Bronchial epithelial cell (primary cell): ENCODE data around the gene OR4K14. TPM values are rescaled to one million over a fixed set of nuclear protein-coding genes. Genes with fewer than 3 reads are reported as not detected.

Experiments
- DNase-seq: peaks from one replicate; pipeline ENCODE4 v3.0.0-alpha.2; 2010; ENCODE audit warnings: low read depth
- FAIRE-seq: peaks from 2 replicates; lab custom pipeline; 2011; peaks lifted over from hg19 to GRCh38; lab: Jason Lieb, UNC
- H3K27me3 ChIP-seq: 2 replicates; pipeline ENCODE4 v1.5.1; 2011; ENCODE audit warnings: low read length; ENCODE audit not compliant: control insufficient read depth, insufficient read depth
- H3K36me3 ChIP-seq: 2 replicates; pipeline ENCODE4 v1.5.1; 2011; ENCODE audit warnings: low read length; ENCODE audit not compliant: control insufficient read depth, insufficient read depth
- H3K4me3 ChIP-seq: 2 replicates; pipeline ENCODE4 v1.5.1; 2011; ENCODE audit warnings: mild to moderate bottlenecking, low read depth, low read length, control low read depth
- total RNA-seq: library from RNA; depleted of rRNA; stranded (reverse); fragments of >200 nt; gene quantifications from 2 replicates; pipeline ENCODE4 v1.2.1, GENCODE V29; 2014
- TF ChIP-seq, protein P1 (sequence below): IDR thresholded peaks from 2 replicates; pipeline ENCODE4 v1.5.1; 2011; ENCODE audit warnings: mild to moderate bottlenecking, moderate library complexity, low read length, control low read depth, inconsistent platforms; ENCODE audit not compliant: insufficient read depth, severe bottlenecking

The OR4K14 gene
- not detected in 2 replicates for total RNA-seq

- Histone ChIP-seq H3K4me3 (no peak within 1 kb of the TSS), H3K27me3 (no peaks in the 10 kb centered on the region), H3K36me3 (no peaks in the 10 kb centered on the region)
- no peak for FAIRE-seq
- DNase-seq = no peak
- TF ChIP-seq, protein P1, sequence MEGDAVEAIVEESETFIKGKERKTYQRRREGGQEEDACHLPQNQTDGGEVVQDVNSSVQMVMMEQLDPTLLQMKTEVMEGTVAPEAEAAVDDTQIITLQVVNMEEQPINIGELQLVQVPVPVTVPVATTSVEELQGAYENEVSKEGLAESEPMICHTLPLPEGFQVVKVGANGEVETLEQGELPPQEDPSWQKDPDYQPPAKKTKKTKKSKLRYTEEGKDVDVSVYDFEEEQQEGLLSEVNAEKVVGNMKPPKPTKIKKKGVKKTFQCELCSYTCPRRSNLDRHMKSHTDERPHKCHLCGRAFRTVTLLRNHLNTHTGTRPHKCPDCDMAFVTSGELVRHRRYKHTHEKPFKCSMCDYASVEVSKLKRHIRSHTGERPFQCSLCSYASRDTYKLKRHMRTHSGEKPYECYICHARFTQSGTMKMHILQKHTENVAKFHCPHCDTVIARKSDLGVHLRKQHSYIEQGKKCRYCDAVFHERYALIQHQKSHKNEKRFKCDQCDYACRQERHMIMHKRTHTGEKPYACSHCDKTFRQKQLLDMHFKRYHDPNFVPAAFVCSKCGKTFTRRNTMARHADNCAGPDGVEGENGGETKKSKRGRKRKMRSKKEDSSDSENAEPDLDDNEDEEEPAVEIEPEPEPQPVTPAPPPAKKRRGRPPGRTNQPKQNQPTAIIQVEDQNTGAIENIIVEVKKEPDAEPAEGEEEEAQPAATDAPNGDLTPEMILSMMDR = no peak
Measured at GRCh38 chr14:20019257-20019865, at the start of gene OR4K14. OR4K14 (minus strand) TSS chr14:20019307; CDS start chr14:20015193, 4,114 bp downstream.

DNA sequence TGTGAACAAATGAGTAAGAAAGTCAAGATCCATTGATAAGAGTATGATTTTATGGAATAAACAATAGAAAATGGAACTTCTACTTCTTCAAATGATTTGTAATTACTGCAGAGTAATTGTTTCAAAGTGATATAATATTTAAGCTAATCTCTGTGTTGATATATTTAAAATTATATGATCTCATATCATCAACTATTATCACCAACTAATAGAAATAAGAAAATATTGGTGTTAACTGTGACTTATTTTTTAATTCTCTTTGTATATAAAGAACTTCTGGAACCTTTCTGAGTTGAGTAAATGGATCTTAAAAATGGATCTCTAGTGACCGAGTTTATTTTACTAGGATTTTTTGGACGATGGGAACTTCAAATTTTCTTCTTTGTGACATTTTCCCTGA, 40.6 kb upstream of the OR4K14 start, which contains the start of gene OR4L1:
TSS of gene OR4L1 (plus strand) at position 301 of the 400 bp plus-strand sequence. CDS start at position 301, 0 bp downstream.
- DNase-seq = no peak
- Histone ChIP-seq H3K4me3 (no peak within 1 kb of the TSS), H3K36me3 (no peaks in the 10 kb centered on the region), H3K27me3 (no peaks in the 10 kb centered on the region)
- no peak for FAIRE-seq
- TF ChIP-seq, protein P1 = no peak

- FAIRE-seq (no peak), DNase-seq (no peak)
- Histone ChIP-seq H3K27me3 (no peaks in the 10 kb centered on the region), H3K4me3 (no peak overlapping the region), H3K36me3 (no peaks in the 10 kb centered on the region)
- TF ChIP-seq, protein P1 = no peak
Measured at GRCh38 chr14:20048202-20048601, 29.1 kb upstream of the OR4K14 start.

GRCh38 chr14:20044243-20044642, 25.1 kb upstream of the OR4K14 start:
- Histone ChIP-seq H3K27me3 (no peaks in the 10 kb centered on the region), H3K4me3 (no peak overlapping the region), H3K36me3 (no peaks in the 10 kb centered on the region)
- FAIRE-seq (no peak), DNase-seq (no peak)
- TF ChIP-seq, protein P1 = no peak

DNA sequence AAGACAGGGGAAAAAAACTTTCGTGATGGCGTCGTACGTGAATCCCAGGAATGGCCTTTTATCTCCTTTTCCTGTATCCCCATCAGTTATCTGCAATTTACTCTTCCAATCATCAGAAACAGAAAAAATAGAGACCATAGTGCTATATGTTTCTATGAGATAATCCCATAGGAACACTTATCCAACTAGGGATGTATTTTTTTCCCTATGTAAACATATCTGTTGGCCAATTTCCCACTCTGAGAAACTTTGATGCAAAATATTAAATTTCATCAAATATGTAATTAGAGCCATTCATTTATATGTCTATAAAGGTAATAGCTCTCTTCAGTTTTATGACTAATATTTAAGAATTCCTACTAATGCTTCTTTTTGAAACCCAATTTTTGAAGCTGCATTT, 16.8 kb upstream of the OR4K14 start, which contains the start of gene OR4K13:
TSS of gene OR4K13 (minus strand) at position 101 of the 400 bp plus-strand sequence. CDS start 1,280 bp downstream, outside the sequence.
- FAIRE-seq = no peak
- no peak for DNase-seq
- no peaks in the 10 kb centered on the region for H3K27me3 ChIP-seq
- H3K4me3 ChIP-seq = no peak within 1 kb of the TSS
- TF ChIP-seq, protein P1 = no peak
- H3K36me3 ChIP-seq = no peaks in the 10 kb centered on the region

- no peaks in the 10 kb centered on the region for H3K36me3 ChIP-seq
- no peak overlapping the region for H3K4me3 ChIP-seq
- FAIRE-seq (no peak), DNase-seq (no peak)
- H3K27me3 ChIP-seq = no peaks in the 10 kb centered on the region
- TF ChIP-seq, protein P1 = no peak
Measured at GRCh38 chr14:20035449-20035848, 16.3 kb upstream of the OR4K14 start.
